Sigmoid colon (tissue), 7 donors: ENCODE data around the gene TMEM167B. TPM values are rescaled to one million over a fixed set of nuclear protein-coding genes. Genes with fewer than 3 reads are reported as not detected.

ENCODE experiments used
- DNase-seq: peaks from one replicate; pipeline ENCODE4 v3.0.0-alpha.2; 2019
- H3K27ac ChIP-seq, 4 donors: fragments of 200-600 bp; sonication (generic); one replicate each; pipeline ENCODE4 v1.5.1; 2016 to 2019; ENCODE audit warnings: mild to moderate bottlenecking in 1 of 4
- H3K27me3 ChIP-seq, 3 donors: fragments of 200-600 bp; sonication (generic); one replicate each; pipeline ENCODE4 v1.5.1; 2019; ENCODE audit warnings: mild to moderate bottlenecking in 1 of 3
- H3K36me3 ChIP-seq, 4 donors: fragments of 200-600 bp; sonication (generic); one replicate each; pipeline ENCODE4 v1.5.1; 2016 to 2019
- H3K4me1 ChIP-seq, 4 donors: fragments of 200-600 bp; sonication (generic); one replicate each; pipeline ENCODE4 v1.5.1; 2017 to 2019
- H3K4me3 ChIP-seq, 4 donors: fragments of 200-600 bp; sonication (generic); one replicate each; pipeline ENCODE4 v1.5.1; 2017 to 2019; ENCODE audit warnings: mild to moderate bottlenecking in 2 of 4, moderate library complexity in 1 of 4
- H3K9me3 ChIP-seq, 4 donors: fragments of 200-600 bp in 3 of 4; sonication (generic) in 3 of 4; one replicate each; pipeline versions ENCODE4 v1.5.1 to v1.6.1; 2013 to 2019
- CTCF ChIP-seq, 4 experiments: fragments of 450-650 bp in 3 of 4; fragments of 200-600 bp in 1 of 4; IDR thresholded peaks; one replicate each; pipeline ENCODE4 v1.5.1; 2016 to 2019; ENCODE audit warnings: antibody characterized with exemption in 4 of 4, mild to moderate bottlenecking in 3 of 4, moderate library complexity in 2 of 4
- EP300 ChIP-seq, 4 donors: sonication (generic); formaldehyde crosslinking; IDR thresholded peaks; one replicate each; pipeline ENCODE4 v1.6.1; 2017; ENCODE audit warnings: antibody characterized with exemption in 4 of 4
- POLR2A ChIP-seq, 2 donors: fragments of 450-650 bp; IDR thresholded peaks; one replicate each; pipeline ENCODE4 v1.6.1; 2016; ENCODE audit warnings: antibody characterized with exemption in 2 of 2, mild to moderate bottlenecking in 2 of 2, moderate library complexity in 2 of 2
- POLR2AphosphoS5 ChIP-seq, 4 donors: sonication (generic); formaldehyde crosslinking; IDR thresholded peaks; one replicate each; pipeline ENCODE4 v1.6.1; 2017; ENCODE audit warnings: antibody characterized with exemption in 4 of 4
- WGBS, 2 donors: extraction: QIAGEN DNeasy Blood & Tissue Kit; methylation state at CpG; one replicate each; pipeline ENCODE4 v1.1.7; 2013; 5-methylcytosine and 5-hydroxymethylcytosine counted together
- intact Hi-C: fragments of 100-400 bp; cut with DNase I; formaldehyde crosslinking; loops from one replicate; pipeline ENCODE4 v1.15.1; 2023
- polyA plus RNA-seq, 3 donors: library from polyadenylated mRNA; stranded (reverse); fragments of 200-250 nt; gene quantifications; one replicate each; pipeline ENCODE4 v1.2.3, GENCODE V29; 2013
- total RNA-seq, 4 donors: library from RNA; depleted of rRNA; stranded (reverse); fragments of >200 nt; gene quantifications; one replicate each; pipeline ENCODE4 v1.1.0, GENCODE V29; 2016
- donor health status: healthy with polysubstance abuse.
- donor health status: Bipolar disorder and iron deficiency.
- donor health status: healthy.

The TMEM167B gene
- total and polyA plus RNA-seq, 7 donors = 16.2 to 33.2 (median 22.7) TPM

- H3K27ac ChIP-seq = no peak overlapping the region
- TF ChIP-seq POLR2AphosphoS5 (IDR thresholded peaks at IDR 0.05) (no peak), POLR2A (IDR thresholded peaks at IDR 0.05) (no peak), EP300 (IDR thresholded peaks at IDR 0.05) (no peak), CTCF (IDR thresholded peaks at IDR 0.05) (no peak)
- DNase-seq = no peak
- no peaks in the 10 kb centered on the region for H3K36me3 ChIP-seq
- no peaks in the 10 kb centered on the region for H3K27me3 ChIP-seq
- WGBS, 2 donors = 87 to 88% methylated on average over 3 of the region's 3 CpGs
- no peaks in the 10 kb centered on the region for H3K4me1 ChIP-seq
- no peak overlapping the region for H3K4me3 ChIP-seq
- no peaks in the 10 kb centered on the region for H3K9me3 ChIP-seq
- intact Hi-C loops = no loop called here
Measured at GRCh38 chr1:109056064-109056463, 34.5 kb upstream of the TMEM167B start.

- no peak for DNase-seq
- no peak overlapping the region for H3K4me3 ChIP-seq
- H3K36me3 ChIP-seq = peaks cover 0 to 19% (median 3%) of the 10 kb centered on the region in 4 donors
- intact Hi-C loops = no loop called here
- TF ChIP-seq POLR2AphosphoS5 (IDR thresholded peaks at IDR 0.05) (no peak), CTCF (IDR thresholded peaks at IDR 0.05) (no peak), EP300 (IDR thresholded peaks at IDR 0.05) (no peak), POLR2A (IDR thresholded peaks at IDR 0.05) (no peak)
- H3K27ac ChIP-seq = no peak overlapping the region
- no peaks in the 10 kb centered on the region for H3K4me1 ChIP-seq
- H3K9me3 ChIP-seq = no peaks in the 10 kb centered on the region
- H3K27me3 ChIP-seq = no peaks in the 10 kb centered on the region
Measured at GRCh38 chr1:109059026-109059425, 31.5 kb upstream of the TMEM167B start.

GRCh38 chr1:109060707-109061106 lies 29.9 kb upstream of the TMEM167B start:
- no peak overlapping the region for H3K4me3 ChIP-seq
- no peak overlapping the region for H3K27ac ChIP-seq
- H3K9me3 ChIP-seq = no peaks in the 10 kb centered on the region
- peaks cover 0 to 36% (median 12%) of the 10 kb centered on the region in 4 donors for H3K36me3 ChIP-seq
- no peaks in the 10 kb centered on the region for H3K4me1 ChIP-seq
- no peaks in the 10 kb centered on the region for H3K27me3 ChIP-seq
- TF ChIP-seq EP300 (IDR thresholded peaks at IDR 0.05) = no peak
- no peak for TF ChIP-seq POLR2AphosphoS5 (IDR thresholded peaks at IDR 0.05)
- TF ChIP-seq CTCF (IDR thresholded peaks at IDR 0.05) = no peak
- no peak for TF ChIP-seq POLR2A (IDR thresholded peaks at IDR 0.05)
- 34 to 72% methylated on average over 7 of the region's 7 CpGs for WGBS, 2 donors
- DNase-seq = no peak
- intact Hi-C loops = no loop called here

- intact Hi-C loops = no loop called here
- Histone ChIP-seq H3K4me3 (no peak overlapping the region), H3K27me3 (no peaks in the 10 kb centered on the region), H3K36me3 (peaks cover 0 to 41% (median 12%) of the 10 kb centered on the region in 4 donors), H3K4me1 (no peaks in the 10 kb centered on the region), H3K9me3 (no peaks in the 10 kb centered on the region), H3K27ac (no peak overlapping the region)
- 91 to 92% methylated on average over 4 of the region's 4 CpGs for WGBS, 2 donors
- no peak for DNase-seq
- TF ChIP-seq CTCF (IDR thresholded peaks at IDR 0.05) (no peak), POLR2A (IDR thresholded peaks at IDR 0.05) (no peak), EP300 (IDR thresholded peaks at IDR 0.05) (no peak), POLR2AphosphoS5 (IDR thresholded peaks at IDR 0.05) (no peak)
Measured at GRCh38 chr1:109061183-109061582, 29.4 kb upstream of the TMEM167B start.

GRCh38 chr1:109065137-109065536 lies 25.4 kb upstream of the TMEM167B start:
- no peak for DNase-seq
- TF ChIP-seq CTCF (IDR thresholded peaks at IDR 0.05) (no peak), EP300 (IDR thresholded peaks at IDR 0.05) (no peak)
- no peaks in the 10 kb centered on the region for H3K9me3 ChIP-seq
- WGBS, 2 donors = 96 to 97% methylated on average over 3 of the region's 3 CpGs
- intact Hi-C loops = no loop called here
- no peak overlapping the region for H3K4me3 ChIP-seq
- no peaks in the 10 kb centered on the region for H3K27me3 ChIP-seq
- peaks cover 0 to 62% (median 14%) of the 10 kb centered on the region in 4 donors for H3K36me3 ChIP-seq
- H3K4me1 ChIP-seq = no peaks in the 10 kb centered on the region
- no peak overlapping the region for H3K27ac ChIP-seq
